ENCODE results near the gene FNBP1.

GRCh38 chr9:129996161-129996830, 46.7 kb downstream of the FNBP1 start:
- TF ChIP-seq POLR2A (IDR thresholded peaks at IDR 0.05), result no peak
- TF ChIP-seq, protein P1, sequence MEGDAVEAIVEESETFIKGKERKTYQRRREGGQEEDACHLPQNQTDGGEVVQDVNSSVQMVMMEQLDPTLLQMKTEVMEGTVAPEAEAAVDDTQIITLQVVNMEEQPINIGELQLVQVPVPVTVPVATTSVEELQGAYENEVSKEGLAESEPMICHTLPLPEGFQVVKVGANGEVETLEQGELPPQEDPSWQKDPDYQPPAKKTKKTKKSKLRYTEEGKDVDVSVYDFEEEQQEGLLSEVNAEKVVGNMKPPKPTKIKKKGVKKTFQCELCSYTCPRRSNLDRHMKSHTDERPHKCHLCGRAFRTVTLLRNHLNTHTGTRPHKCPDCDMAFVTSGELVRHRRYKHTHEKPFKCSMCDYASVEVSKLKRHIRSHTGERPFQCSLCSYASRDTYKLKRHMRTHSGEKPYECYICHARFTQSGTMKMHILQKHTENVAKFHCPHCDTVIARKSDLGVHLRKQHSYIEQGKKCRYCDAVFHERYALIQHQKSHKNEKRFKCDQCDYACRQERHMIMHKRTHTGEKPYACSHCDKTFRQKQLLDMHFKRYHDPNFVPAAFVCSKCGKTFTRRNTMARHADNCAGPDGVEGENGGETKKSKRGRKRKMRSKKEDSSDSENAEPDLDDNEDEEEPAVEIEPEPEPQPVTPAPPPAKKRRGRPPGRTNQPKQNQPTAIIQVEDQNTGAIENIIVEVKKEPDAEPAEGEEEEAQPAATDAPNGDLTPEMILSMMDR (IDR thresholded peaks at IDR 0.05), result no peak

Data from body of pancreas (tissue), 4 donors.